Measurements from ENCODE around the gene UTF1.
A peak's percentile ranks its signal among the peaks of the same experiment; 100 is the strongest.

- TF ChIP-seq, protein P1, sequence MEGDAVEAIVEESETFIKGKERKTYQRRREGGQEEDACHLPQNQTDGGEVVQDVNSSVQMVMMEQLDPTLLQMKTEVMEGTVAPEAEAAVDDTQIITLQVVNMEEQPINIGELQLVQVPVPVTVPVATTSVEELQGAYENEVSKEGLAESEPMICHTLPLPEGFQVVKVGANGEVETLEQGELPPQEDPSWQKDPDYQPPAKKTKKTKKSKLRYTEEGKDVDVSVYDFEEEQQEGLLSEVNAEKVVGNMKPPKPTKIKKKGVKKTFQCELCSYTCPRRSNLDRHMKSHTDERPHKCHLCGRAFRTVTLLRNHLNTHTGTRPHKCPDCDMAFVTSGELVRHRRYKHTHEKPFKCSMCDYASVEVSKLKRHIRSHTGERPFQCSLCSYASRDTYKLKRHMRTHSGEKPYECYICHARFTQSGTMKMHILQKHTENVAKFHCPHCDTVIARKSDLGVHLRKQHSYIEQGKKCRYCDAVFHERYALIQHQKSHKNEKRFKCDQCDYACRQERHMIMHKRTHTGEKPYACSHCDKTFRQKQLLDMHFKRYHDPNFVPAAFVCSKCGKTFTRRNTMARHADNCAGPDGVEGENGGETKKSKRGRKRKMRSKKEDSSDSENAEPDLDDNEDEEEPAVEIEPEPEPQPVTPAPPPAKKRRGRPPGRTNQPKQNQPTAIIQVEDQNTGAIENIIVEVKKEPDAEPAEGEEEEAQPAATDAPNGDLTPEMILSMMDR (tag by site-specific recombination; IDR thresholded peaks at IDR 0.05): 0 out of 2 replicates have a peak, but pooled peaks have one; percentile 31
- TF ChIP-seq WT1 (tag by site-specific recombination; IDR thresholded peaks at IDR 0.05) (no peak), ZNF514 (tag by site-specific recombination; IDR thresholded peaks at IDR 0.05) (no peak), ZNF423 (tag by site-specific recombination; IDR thresholded peaks at IDR 0.05) (peak; percentile 100)
These were observed 31.1 kb downstream of the UTF1 start for GRCh38 chr10:133260895-133261725.
